SJSA1 (cell line): ENCODE results near the gene MKI67. TPM values are rescaled to one million over a fixed set of nuclear protein-coding genes. Genes with fewer than 3 reads are reported as not detected.

Experiments used
- DNase-seq, 2 experiments: peaks; one replicate each; pipeline ENCODE4 v3.0.0-alpha.2; 2015 to 2020; ENCODE audit warnings: low spot score in 2 of 2, low read depth in 1 of 2
- H3K27ac ChIP-seq: fragments of 250-450 bp; sonication (Bioruptor Pico); 2 replicates; pipeline ENCODE4 v1.5.1; 2020; ENCODE audit warnings: mild to moderate bottlenecking, moderate library complexity
- H3K27me3 ChIP-seq: fragments of 250-450 bp; sonication (Bioruptor Pico); replicated peaks from 2 replicates; pipeline ENCODE4 v1.5.1; 2020; ENCODE audit warnings: mild to moderate bottlenecking, moderate library complexity
- H3K36me3 ChIP-seq: fragments of 250-450 bp; sonication (Bioruptor Pico); 2 replicates; pipeline ENCODE4 v1.5.1; 2020; ENCODE audit warnings: mild to moderate bottlenecking
- H3K4me1 ChIP-seq: fragments of 250-450 bp; sonication (Bioruptor Pico); replicated peaks from 2 replicates; pipeline ENCODE4 v1.6.1; 2021; ENCODE audit warnings: mild to moderate bottlenecking
- H3K4me3 ChIP-seq: fragments of 250-450 bp; sonication (Bioruptor Pico); 2 replicates; pipeline ENCODE4 v1.5.1; 2020; ENCODE audit warnings: mild to moderate bottlenecking
- H3K9me3 ChIP-seq: fragments of 250-450 bp; sonication (Bioruptor Pico); replicated peaks from 2 replicates; pipeline ENCODE4 v1.5.1; 2020; ENCODE audit warnings: mild to moderate bottlenecking
- total RNA-seq: library from RNA; depleted of rRNA; stranded (reverse); fragments of >200 nt; shearing (Covaris generic); gene quantifications from 2 replicates; pipeline ENCODE4 v1.2.3, GENCODE V29; 2014

The MKI67 gene
- total RNA-seq, 1 experiment from 2014 or later, result 50.4 TPM

DNA sequence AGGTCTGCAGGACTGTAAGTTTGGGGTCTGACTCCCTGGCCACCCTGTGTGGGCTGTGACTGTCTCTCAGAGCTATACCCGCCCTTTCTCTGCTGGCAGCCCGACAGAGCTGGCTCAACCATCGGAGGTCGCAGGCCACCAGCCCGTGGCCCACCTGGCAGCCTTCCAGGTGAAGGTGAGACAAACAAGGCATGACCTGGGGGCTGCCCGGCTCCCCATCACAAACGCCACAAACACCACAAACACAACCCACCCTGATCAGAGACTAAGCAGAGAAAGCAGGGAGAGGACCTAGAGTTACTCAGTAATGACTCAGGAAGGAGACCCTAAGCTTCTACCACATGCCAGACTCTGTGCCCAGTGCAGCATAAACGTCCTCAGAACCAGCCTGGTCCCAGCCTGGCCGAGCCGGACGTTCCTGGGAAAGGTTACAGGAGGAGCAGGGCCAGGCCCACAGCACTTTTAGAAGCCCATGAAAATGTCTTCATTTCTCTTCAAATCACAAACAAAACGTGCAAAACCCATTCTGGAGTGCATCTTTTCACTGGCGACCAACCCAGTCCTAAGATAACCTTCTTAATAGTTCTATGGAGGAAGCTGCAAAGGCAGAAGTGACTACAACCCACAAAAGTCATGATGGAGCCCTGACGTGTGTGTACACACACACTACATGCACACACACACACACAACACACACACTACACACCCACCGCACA, 66.8 kb downstream of the MKI67 start:
- H3K4me1 ChIP-seq, result peaks cover 5% of the 10 kb centered on the region; the same call in 1 of the 2 replicates
- no peak overlapping the region for H3K4me3 ChIP-seq
- H3K9me3 ChIP-seq, result no peaks in the 10 kb centered on the region
- no peak for DNase-seq
- H3K36me3 ChIP-seq, result no peaks in the 10 kb centered on the region
- H3K27me3 ChIP-seq, result no peaks in the 10 kb centered on the region
- H3K27ac ChIP-seq, result no peak overlapping the region

- Histone ChIP-seq H3K4me3 (no peak overlapping the region), H3K27me3 (no peaks in the 10 kb centered on the region), H3K36me3 (no peaks in the 10 kb centered on the region), H3K4me1 (no peaks in the 10 kb centered on the region), H3K9me3 (no peaks in the 10 kb centered on the region), H3K27ac (no peak overlapping the region)
- DNase-seq, result no peak
Measured at GRCh38 chr10:128058750-128059134, 67.5 kb downstream of the MKI67 start.

DNA sequence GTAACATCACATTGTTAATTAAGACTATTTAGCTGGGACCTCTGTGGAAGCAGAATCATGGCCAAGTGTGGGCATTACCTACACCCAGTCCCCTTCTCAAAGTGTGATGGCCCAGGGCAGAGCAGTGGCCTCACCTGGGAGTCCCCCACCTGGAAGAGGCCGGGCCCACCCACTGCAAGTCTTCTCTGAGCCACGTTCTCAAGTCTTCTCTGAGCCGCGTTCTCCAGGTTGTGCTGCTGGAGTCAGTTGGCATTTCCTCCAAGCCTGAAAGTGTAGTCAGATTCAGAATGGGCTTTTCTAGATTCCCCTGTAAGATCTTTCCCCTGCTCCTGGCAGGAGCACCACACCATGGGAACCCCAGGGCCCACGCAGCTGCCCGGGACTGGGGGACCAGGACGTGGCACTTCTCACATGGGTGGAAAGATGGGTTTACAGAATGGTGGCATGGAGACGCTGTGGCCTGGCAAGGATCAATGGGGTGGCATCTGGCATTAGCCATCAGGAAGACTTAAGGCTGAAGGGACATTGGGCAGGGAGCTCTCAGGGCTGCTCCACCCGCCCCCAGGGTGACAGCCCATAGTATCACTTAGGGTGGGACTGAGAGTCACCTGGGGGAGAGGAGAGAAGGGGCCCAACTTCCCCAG, 68.0 kb downstream of the MKI67 start:
- Histone ChIP-seq H3K9me3 (no peaks in the 10 kb centered on the region), H3K36me3 (no peaks in the 10 kb centered on the region), H3K27ac (no peak overlapping the region), H3K4me1 (no peaks in the 10 kb centered on the region), H3K4me3 (no peak overlapping the region), H3K27me3 (no peaks in the 10 kb centered on the region)
- DNase-seq, result no peak

GRCh38 chr10:128056303-128057050, 69.7 kb downstream of the MKI67 start:
- no peaks in the 10 kb centered on the region for H3K27me3 ChIP-seq
- DNase-seq, result no peak
- H3K4me1 ChIP-seq, result no peaks in the 10 kb centered on the region
- H3K36me3 ChIP-seq, result no peaks in the 10 kb centered on the region
- H3K4me3 ChIP-seq, result no peak overlapping the region
- H3K9me3 ChIP-seq, result no peaks in the 10 kb centered on the region
- H3K27ac ChIP-seq, result no peak overlapping the region

DNA sequence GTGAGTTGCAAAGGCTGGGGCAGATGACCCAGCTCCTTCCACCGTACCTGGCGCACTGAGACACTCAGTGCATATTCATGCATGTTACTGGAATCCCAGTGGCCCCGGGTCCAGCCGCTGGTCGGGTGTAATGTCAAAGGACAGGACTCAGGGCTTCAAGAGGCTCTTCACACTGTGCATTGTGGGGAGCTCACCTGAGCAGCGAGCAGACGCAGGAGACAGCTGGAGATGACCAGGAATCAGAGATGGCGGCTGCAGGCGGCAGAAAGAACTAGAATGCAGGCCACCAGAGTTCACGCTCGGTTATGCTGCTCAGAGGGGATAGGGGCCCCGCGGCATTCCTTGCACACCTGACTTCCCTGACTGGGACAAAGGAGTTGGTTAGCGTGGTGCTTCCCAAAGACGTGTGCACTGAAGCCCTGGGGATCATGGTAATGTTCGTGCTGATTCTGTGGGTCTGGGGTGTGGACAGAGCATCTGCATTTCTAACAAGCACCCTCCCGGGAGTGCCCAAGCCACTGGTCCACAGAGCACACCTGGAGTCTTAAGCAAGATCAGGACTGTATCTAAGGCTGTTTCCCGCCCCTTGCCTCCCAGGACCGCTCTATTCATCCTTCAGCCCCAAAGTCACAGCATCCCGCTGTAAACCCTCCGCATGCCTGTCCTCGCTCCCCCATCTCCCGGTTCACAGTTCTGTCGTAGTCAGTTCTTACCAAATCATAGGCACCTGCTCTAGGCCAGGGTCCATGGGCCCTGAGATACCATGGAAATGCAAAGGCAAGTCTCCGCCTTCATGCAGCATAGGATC, 71.0 kb downstream of the MKI67 start:
- no peaks in the 10 kb centered on the region for H3K27me3 ChIP-seq
- H3K9me3 ChIP-seq, result no peaks in the 10 kb centered on the region
- DNase-seq, result no peak
- H3K4me1 ChIP-seq, result no peaks in the 10 kb centered on the region
- no peaks in the 10 kb centered on the region for H3K36me3 ChIP-seq
- no peak overlapping the region for H3K27ac ChIP-seq
- H3K4me3 ChIP-seq, result no peak overlapping the region

- H3K27ac ChIP-seq, result no peak overlapping the region
- no peaks in the 10 kb centered on the region for H3K27me3 ChIP-seq
- no peaks in the 10 kb centered on the region for H3K36me3 ChIP-seq
- DNase-seq, result no peak
- no peaks in the 10 kb centered on the region for H3K9me3 ChIP-seq
- H3K4me1 ChIP-seq, result no peaks in the 10 kb centered on the region
- H3K4me3 ChIP-seq, result no peak overlapping the region
Measured at GRCh38 chr10:128054163-128054970, 71.9 kb downstream of the MKI67 start.

- no peaks in the 10 kb centered on the region for H3K27me3 ChIP-seq
- H3K27ac ChIP-seq, result no peak overlapping the region
- no peaks in the 10 kb centered on the region for H3K4me1 ChIP-seq
- H3K36me3 ChIP-seq, result no peaks in the 10 kb centered on the region
- no peak overlapping the region for H3K4me3 ChIP-seq
- DNase-seq, result no peak
- H3K9me3 ChIP-seq, result no peaks in the 10 kb centered on the region
Measured at GRCh38 chr10:128053356-128053755, 72.9 kb downstream of the MKI67 start.

DNA sequence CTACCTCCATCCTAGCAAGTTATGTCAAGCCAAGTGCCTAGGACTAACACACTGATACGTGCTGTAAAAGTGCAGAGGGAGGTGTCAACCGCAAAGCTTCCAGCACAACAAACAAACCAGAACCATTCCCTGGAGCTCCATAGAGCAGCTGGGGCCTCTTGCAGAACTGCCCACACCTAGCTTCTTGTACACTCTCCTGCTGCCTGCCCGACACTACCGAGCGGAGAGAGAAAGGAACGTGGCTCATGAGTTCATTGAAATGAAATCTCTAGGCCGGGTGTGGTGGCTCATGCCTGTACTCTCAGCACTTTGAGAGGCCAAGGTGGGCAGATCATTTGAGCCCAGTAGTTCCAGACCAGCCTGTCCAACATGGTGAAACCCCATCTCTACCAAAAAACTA, 73.5 kb downstream of the MKI67 start:
- Histone ChIP-seq H3K36me3 (no peaks in the 10 kb centered on the region), H3K4me3 (no peak overlapping the region), H3K27ac (no peak overlapping the region), H3K4me1 (no peaks in the 10 kb centered on the region), H3K27me3 (no peaks in the 10 kb centered on the region), H3K9me3 (no peaks in the 10 kb centered on the region)
- DNase-seq, result no peak

- H3K4me3 ChIP-seq, result no peak overlapping the region
- H3K36me3 ChIP-seq, result no peaks in the 10 kb centered on the region
- H3K9me3 ChIP-seq, result no peaks in the 10 kb centered on the region
- no peaks in the 10 kb centered on the region for H3K27me3 ChIP-seq
- no peak for DNase-seq
- H3K4me1 ChIP-seq, result no peaks in the 10 kb centered on the region
- H3K27ac ChIP-seq, result no peak overlapping the region
Measured at GRCh38 chr10:128051548-128051947, 74.7 kb downstream of the MKI67 start.

DNA sequence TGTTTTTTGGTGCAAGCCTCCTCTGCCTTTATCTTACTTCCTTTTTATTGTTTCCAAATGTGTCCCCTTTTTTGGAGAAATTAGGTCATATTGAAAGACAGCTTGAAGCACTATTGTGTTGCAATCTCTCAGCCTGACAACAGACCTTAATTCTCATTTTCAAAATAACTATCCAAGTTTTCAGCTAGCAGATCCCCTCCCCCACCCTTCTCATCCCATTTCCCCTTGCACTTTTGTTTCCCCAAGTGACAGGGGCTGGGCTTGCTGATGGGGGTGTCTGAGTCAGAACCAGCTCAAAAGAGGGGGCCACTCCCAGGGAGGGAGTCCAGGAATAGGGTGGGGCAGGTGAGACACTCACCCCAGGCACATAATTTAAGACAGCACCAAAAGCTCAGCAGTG, 75.3 kb downstream of the MKI67 start:
- Histone ChIP-seq H3K9me3 (no peaks in the 10 kb centered on the region), H3K27me3 (no peaks in the 10 kb centered on the region), H3K4me3 (no peak overlapping the region), H3K4me1 (no peaks in the 10 kb centered on the region), H3K27ac (no peak overlapping the region), H3K36me3 (no peaks in the 10 kb centered on the region)
- DNase-seq, result no peak

DNA sequence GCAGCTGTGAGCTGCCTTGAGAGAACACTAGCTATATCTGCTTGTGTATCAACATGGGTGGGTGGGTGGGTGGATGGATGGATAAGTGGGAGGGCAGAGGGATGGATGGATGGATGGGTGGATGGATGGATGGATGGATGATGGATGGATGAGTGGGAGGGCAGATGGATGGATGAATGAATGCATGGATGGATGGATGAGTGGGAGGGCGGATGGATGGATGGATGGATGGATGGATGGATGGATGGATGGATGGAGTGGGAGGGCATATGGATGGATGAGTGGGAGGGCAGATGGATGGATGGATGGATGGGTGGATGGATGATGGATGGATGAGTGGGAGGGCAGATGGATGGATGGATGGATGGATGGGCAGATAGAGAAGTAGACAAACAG, 76.1 kb downstream of the MKI67 start:
- Histone ChIP-seq H3K4me3 (no peak overlapping the region), H3K27ac (no peak overlapping the region), H3K9me3 (no peaks in the 10 kb centered on the region), H3K4me1 (no peaks in the 10 kb centered on the region), H3K27me3 (no peaks in the 10 kb centered on the region), H3K36me3 (no peaks in the 10 kb centered on the region)
- no peak for DNase-seq

GRCh38 chr10:128049226-128050120, 76.8 kb downstream of the MKI67 start:
- Histone ChIP-seq H3K36me3 (no peaks in the 10 kb centered on the region), H3K9me3 (no peaks in the 10 kb centered on the region), H3K27ac (no peak overlapping the region), H3K4me3 (no peak overlapping the region), H3K27me3 (no peaks in the 10 kb centered on the region), H3K4me1 (peaks cover 4% of the 10 kb centered on the region)
- DNase-seq, result no peak
